Ishikawa (cell line): ENCODE measurements around the gene ENDOG.

Experiments used
- CREB1 ChIP-seq: IDR thresholded peaks from 2 replicates; pipeline ENCODE4 v1.6.1; 2012; ENCODE audit warnings: low read depth
- EGR1 ChIP-seq: IDR thresholded peaks from 2 replicates; pipeline ENCODE4 v1.6.1; 2012
- EP300 ChIP-seq: IDR thresholded peaks from 2 replicates; pipeline ENCODE4 v1.6.1; 2012; ENCODE audit warnings: borderline replicate concordance
- FOXM1 ChIP-seq: IDR thresholded peaks from 2 replicates; pipeline ENCODE4 v1.6.1; 2012; ENCODE audit warnings: low read depth, borderline replicate concordance
- MAX ChIP-seq: IDR thresholded peaks from 2 replicates; pipeline ENCODE4 v1.6.1; 2012
- RAD21 ChIP-seq: IDR thresholded peaks from 2 replicates; pipeline ENCODE4 v1.6.1; 2012; ENCODE audit warnings: low read depth
- REST ChIP-seq: IDR thresholded peaks from 2 replicates; pipeline ENCODE4 v1.6.1; 2012; ENCODE audit warnings: low read depth, mild to moderate bottlenecking
- TAF1 ChIP-seq: IDR thresholded peaks from 2 replicates; pipeline ENCODE4 v1.6.1; 2012; ENCODE audit warnings: low read depth, mild to moderate bottlenecking
- TCF12 ChIP-seq: IDR thresholded peaks from 2 replicates; pipeline ENCODE4 v1.6.1; 2012; ENCODE audit warnings: low read depth
- TEAD4 ChIP-seq: IDR thresholded peaks from 2 replicates; pipeline ENCODE4 v1.6.1; 2012
- USF1 ChIP-seq: IDR thresholded peaks from 2 replicates; pipeline ENCODE4 v1.6.1; 2012
- YY1 ChIP-seq: IDR thresholded peaks from 2 replicates; pipeline ENCODE4 v1.6.1; 2012; ENCODE audit warnings: low read depth
- ZBTB7A ChIP-seq: IDR thresholded peaks from 2 replicates; pipeline ENCODE4 v1.6.1; 2012; ENCODE audit warnings: low read depth

GRCh38 chr9:128802482-128802881 is 15.8 kb upstream of the ENDOG start:
- TF ChIP-seq EP300 (no peak), TAF1 (no peak), USF1 (no peak), YY1 (no peak), CREB1 (no peak), FOXM1 (no peak), RAD21 (no peak), MAX (no peak), REST (no peak), TCF12 (no peak), EGR1 (no peak), TEAD4 (no peak), ZBTB7A (no peak)
